C4-2B (cell line): ENCODE data around the gene LRMDA.

Experiments used
- H3K27ac ChIP-seq: fragments of 450-650 bp; 2 replicates; pipeline ENCODE4 v1.5.1; 2017
- ZFX ChIP-seq: fragments of 450-650 bp; IDR thresholded peaks from 2 replicates; pipeline ENCODE4 v1.6.1; 2017
- TF ChIP-seq, protein P1 (sequence below): fragments of 450-650 bp; conservative IDR thresholded peaks from 2 replicates; pipeline ENCODE4 v1.5.1; 2017; ENCODE audit warnings: mild to moderate bottlenecking

LRMDA gene

DNA sequence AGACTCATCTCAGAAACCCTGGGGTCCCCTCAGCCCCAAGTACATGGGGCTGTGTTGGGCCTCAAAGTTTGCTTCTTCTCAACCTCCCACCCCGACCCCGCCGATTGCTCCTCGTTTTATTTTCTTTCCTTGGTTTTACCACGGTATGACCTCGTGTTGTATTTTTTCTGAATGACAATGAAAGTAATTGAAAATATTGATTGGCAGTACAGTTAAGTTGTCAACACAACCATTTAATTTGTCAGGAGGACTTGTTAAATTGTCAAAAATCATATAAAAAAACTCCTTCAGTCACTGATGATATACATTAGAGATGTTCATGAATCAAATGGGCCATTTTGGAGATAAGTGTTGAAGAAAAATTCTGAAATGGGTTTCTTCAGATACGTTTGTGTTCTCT is 520.7 kb downstream of the LRMDA start:
- no peak for TF ChIP-seq ZFX
- TF ChIP-seq, protein P1, sequence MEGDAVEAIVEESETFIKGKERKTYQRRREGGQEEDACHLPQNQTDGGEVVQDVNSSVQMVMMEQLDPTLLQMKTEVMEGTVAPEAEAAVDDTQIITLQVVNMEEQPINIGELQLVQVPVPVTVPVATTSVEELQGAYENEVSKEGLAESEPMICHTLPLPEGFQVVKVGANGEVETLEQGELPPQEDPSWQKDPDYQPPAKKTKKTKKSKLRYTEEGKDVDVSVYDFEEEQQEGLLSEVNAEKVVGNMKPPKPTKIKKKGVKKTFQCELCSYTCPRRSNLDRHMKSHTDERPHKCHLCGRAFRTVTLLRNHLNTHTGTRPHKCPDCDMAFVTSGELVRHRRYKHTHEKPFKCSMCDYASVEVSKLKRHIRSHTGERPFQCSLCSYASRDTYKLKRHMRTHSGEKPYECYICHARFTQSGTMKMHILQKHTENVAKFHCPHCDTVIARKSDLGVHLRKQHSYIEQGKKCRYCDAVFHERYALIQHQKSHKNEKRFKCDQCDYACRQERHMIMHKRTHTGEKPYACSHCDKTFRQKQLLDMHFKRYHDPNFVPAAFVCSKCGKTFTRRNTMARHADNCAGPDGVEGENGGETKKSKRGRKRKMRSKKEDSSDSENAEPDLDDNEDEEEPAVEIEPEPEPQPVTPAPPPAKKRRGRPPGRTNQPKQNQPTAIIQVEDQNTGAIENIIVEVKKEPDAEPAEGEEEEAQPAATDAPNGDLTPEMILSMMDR = no peak
- no peak overlapping the region for H3K27ac ChIP-seq

GRCh38 chr10:75954486-75954885 is 523.1 kb downstream of the LRMDA start:
- no peak overlapping the region for H3K27ac ChIP-seq
- no peak for TF ChIP-seq ZFX

DNA sequence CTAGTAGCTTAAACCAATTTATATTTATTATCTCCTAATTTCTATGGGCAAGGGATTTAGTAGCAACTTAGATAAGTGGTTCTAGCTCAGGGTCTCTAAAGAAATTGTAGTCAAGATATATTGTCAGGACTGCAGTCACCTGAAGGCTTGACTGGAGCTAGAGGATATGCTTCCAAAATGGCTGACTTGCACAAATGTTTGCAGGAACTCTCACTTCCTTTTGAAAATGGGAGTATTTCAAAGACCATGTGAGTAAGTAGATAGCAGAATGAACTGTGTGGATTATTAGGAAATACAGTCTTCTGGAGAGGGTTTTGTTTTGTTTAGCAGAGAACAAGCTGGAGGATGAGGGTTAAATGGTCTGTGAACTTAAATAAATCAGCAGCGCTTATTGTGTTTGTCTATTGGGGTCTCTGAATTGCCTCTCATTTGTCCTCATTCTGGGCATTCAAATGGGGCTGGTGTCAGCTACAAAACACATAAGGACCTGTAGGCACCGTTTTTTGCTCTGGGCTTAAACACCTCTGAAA is 524.6 kb downstream of the LRMDA start:
- TF ChIP-seq, protein P1 = no peak
- no peak for TF ChIP-seq ZFX
- no peak overlapping the region for H3K27ac ChIP-seq

DNA sequence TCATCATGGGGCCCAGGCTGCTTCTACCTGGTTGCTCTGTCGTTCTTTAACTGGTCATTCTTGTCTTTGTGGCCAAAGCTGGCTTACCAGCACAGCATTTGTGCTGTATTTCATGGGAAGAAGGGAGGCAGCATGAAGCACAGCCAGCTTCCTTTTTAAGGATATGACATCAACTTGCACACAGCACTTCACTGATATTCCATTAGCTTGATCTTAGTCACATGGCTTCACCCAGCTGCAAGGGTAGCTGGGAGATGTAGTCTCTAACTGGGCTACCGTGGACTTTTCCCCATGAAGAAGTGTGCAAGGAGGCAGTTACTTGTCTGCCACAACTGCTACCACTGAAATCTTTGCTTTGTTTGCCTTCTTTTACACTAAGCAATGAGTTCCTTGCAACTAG is 525.2 kb downstream of the LRMDA start:
- no peak overlapping the region for H3K27ac ChIP-seq
- TF ChIP-seq, protein P1 = no peak
- no peak for TF ChIP-seq ZFX

GRCh38 chr10:75957314-75958120 is 526.1 kb downstream of the LRMDA start:
- TF ChIP-seq, protein P1 = no peak
- TF ChIP-seq ZFX = no peak
- no peak overlapping the region for H3K27ac ChIP-seq

DNA sequence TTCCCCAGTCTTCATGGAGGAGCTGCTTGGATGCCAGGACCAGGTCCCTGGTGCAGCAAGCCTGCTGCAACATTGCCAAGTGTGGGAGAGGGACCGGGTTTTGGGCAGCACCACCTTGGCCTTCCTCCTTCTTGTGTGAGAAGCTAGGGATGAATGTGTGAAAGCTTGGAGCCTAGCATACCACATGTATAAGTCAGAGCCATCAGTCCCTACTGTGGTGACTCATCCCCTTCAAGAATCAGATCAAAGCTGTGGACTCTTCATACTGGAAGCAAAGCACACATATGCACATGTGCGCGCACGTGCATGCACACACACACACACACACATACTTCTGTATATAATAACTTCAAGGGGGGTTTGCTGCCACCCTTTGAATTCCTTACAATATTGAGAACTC is 527.8 kb downstream of the LRMDA start:
- no peak overlapping the region for H3K27ac ChIP-seq
- TF ChIP-seq, protein P1 = no peak
- no peak for TF ChIP-seq ZFX

DNA sequence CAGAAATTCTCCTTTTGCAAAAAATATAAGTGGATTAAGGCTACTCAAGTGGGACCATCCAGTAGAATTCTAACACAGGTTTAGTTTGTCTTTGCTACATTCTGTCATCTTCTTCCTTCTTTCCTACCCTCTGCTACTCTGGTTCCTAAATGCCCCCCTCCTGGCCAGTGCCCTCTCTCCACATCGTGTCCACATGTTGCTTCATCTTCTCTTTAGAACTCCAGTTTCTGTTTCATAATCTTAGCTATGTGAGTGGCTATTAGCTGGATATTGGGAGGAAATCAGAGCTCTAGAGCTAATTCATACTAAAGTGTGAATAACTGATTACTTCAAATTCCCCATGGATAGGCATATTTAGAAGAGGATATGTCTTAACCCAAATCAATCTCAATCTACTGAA is 528.5 kb downstream of the LRMDA start:
- TF ChIP-seq ZFX = no peak
- TF ChIP-seq, protein P1 = no peak
- no peak overlapping the region for H3K27ac ChIP-seq
